HEK293 (cell line): ENCODE results near the gene LIG3.

Source experiments
- CTCF ChIA-PET: fragments of 350-600 bp; formaldehyde crosslinking; extraction: SDS; loops from one replicate; lab custom pipeline; 2021; ENCODE audit warnings: antibody characterized with exemption; lab: Yijun Ruan, JAX
- POLR2A ChIA-PET: fragments of 300-600 bp; formaldehyde crosslinking; extraction: SDS; loops from one replicate; lab custom pipeline; 2020; ENCODE audit warnings: antibody characterized with exemption, inconsistent platforms; lab: Yijun Ruan, JAX
- H3K27ac ChIP-seq: fragments of 200-500 bp; sonication (Bioruptor generic); 2 replicates; pipeline ENCODE4 v1.5.1; 2014; ENCODE audit warnings: low read depth, low read length, control low read depth, inconsistent platforms; ENCODE audit errors: extremely low read depth
- H3K36me3 ChIP-seq, 2 experiments: fragments of 200-500 bp in 1 of 2; sonication (Bioruptor generic) in 1 of 2; 1 replicate in 1 of 2; 2 replicates in 1 of 2; pipeline ENCODE4 v1.5.1; 2014 to 2017; ENCODE audit warnings: inconsistent platforms in 2 of 2, low read length in 2 of 2; ENCODE audit not compliant: control insufficient read depth in 2 of 2, insufficient read depth in 1 of 2
- H3K4me1 ChIP-seq: fragments of 200-500 bp; sonication (Bioruptor generic); 2 replicates; pipeline ENCODE4 v1.5.1; 2014; ENCODE audit warnings: mild to moderate bottlenecking, low read length, inconsistent platforms; ENCODE audit not compliant: control insufficient read depth, insufficient read depth
- H3K4me3 ChIP-seq: 2 replicates; pipeline ENCODE4 v1.5.1; 2011; ENCODE audit warnings: low read depth, mild to moderate bottlenecking, control low read depth, low read length, moderate library complexity
- H3K9me3 ChIP-seq: fragments of 200-500 bp; sonication (Bioruptor generic); 2 replicates; pipeline ENCODE4 v1.5.1; 2014; ENCODE audit warnings: low read depth, low read length, inconsistent platforms; ENCODE audit not compliant: control insufficient read depth, insufficient read depth
- HOXD13 ChIP-seq: sonication (generic); formaldehyde crosslinking; IDR thresholded peaks from 2 replicates; pipeline ENCODE4 v1.8.0; 2022; ENCODE audit warnings: missing genetic modification reagents, borderline replicate concordance
- INSM2 ChIP-seq: fragments of 450-650 bp; formaldehyde crosslinking; IDR thresholded peaks from 2 replicates; pipeline ENCODE4 v1.5.1; 2016; ENCODE audit warnings: missing biosample characterization, missing genetic modification characterization
- KLF10 ChIP-seq: fragments of 450-650 bp; IDR thresholded peaks from 2 replicates; pipeline ENCODE4 v1.5.1; 2018; ENCODE audit warnings: missing biosample characterization, mild to moderate bottlenecking, missing genetic modification characterization
- KLF9 ChIP-seq: fragments of 450-650 bp; formaldehyde crosslinking; IDR thresholded peaks from 2 replicates; pipeline ENCODE4 v1.5.1; 2016; ENCODE audit warnings: missing biosample characterization, missing genetic modification characterization, low read depth
- PRDM6 ChIP-seq: fragments of 450-650 bp; formaldehyde crosslinking; IDR thresholded peaks from 2 replicates; pipeline ENCODE4 v1.5.1; 2017; ENCODE audit warnings: missing biosample characterization, missing genetic modification characterization
- REPIN1 ChIP-seq: fragments of 450-650 bp; formaldehyde crosslinking; IDR thresholded peaks from 2 replicates; pipeline ENCODE4 v1.5.1; 2017; ENCODE audit warnings: missing biosample characterization, missing genetic modification characterization, low read depth
- TRIM28 ChIP-seq: IDR thresholded peaks from 2 replicates; pipeline ENCODE4 v1.6.1; 2011; ENCODE audit warnings: low read length, control low read depth, borderline replicate concordance
- YY2 ChIP-seq: fragments of 450-650 bp; formaldehyde crosslinking; IDR thresholded peaks from 2 replicates; pipeline ENCODE4 v1.5.1; 2016; ENCODE audit warnings: missing biosample characterization, missing genetic modification characterization
- ZBTB8A ChIP-seq: fragments of 450-650 bp; formaldehyde crosslinking; IDR thresholded peaks from 2 replicates; pipeline ENCODE4 v1.5.1; 2016; ENCODE audit warnings: missing biosample characterization, missing genetic modification characterization
- ZEB2 ChIP-seq: fragments of 450-650 bp; formaldehyde crosslinking; IDR thresholded peaks from 2 replicates; pipeline ENCODE4 v1.5.1; 2016; ENCODE audit warnings: missing biosample characterization, missing genetic modification characterization
- ZNF10 ChIP-seq: fragments of 450-650 bp; formaldehyde crosslinking; IDR thresholded peaks from 2 replicates; pipeline ENCODE4 v1.5.1; 2017; ENCODE audit warnings: missing biosample characterization, missing genetic modification characterization
- ZNF175 ChIP-seq: fragments of 450-650 bp; formaldehyde crosslinking; IDR thresholded peaks from 2 replicates; pipeline ENCODE4 v1.5.1; 2016; ENCODE audit warnings: missing biosample characterization, missing genetic modification characterization
- ZNF211 ChIP-seq: fragments of 450-650 bp; formaldehyde crosslinking; IDR thresholded peaks from 2 replicates; pipeline ENCODE4 v1.5.1; 2016; ENCODE audit warnings: low read depth, missing biosample characterization, missing genetic modification characterization
- ZNF274 ChIP-seq, 2 experiments: fragments of 200-500 bp in 1 of 2; fragments of 450-650 bp in 1 of 2; sonication (Bioruptor generic) in 1 of 2; formaldehyde crosslinking in 1 of 2; IDR thresholded peaks; 2 replicates each; pipeline versions ENCODE4 v1.5.1 to v1.6.1; 2014 to 2016; ENCODE audit warnings: borderline replicate concordance in 1 of 2, inconsistent platforms in 1 of 2, low read length in 1 of 2, missing biosample characterization in 1 of 2, missing genetic modification characterization in 1 of 2
- ZNF280C ChIP-seq: fragments of 450-650 bp; formaldehyde crosslinking; IDR thresholded peaks from 2 replicates; pipeline ENCODE4 v1.5.1; 2016; ENCODE audit warnings: missing biosample characterization, missing genetic modification characterization
- ZNF324 ChIP-seq: fragments of 450-650 bp; formaldehyde crosslinking; IDR thresholded peaks from 2 replicates; pipeline ENCODE4 v1.5.1; 2016; ENCODE audit warnings: missing biosample characterization, missing genetic modification characterization
- ZNF394 ChIP-seq: fragments of 450-650 bp; formaldehyde crosslinking; IDR thresholded peaks from 2 replicates; pipeline ENCODE4 v1.5.1; 2016; ENCODE audit warnings: missing biosample characterization, missing genetic modification characterization, mild to moderate bottlenecking, moderate library complexity, borderline replicate concordance
- ZNF416 ChIP-seq: fragments of 450-650 bp; formaldehyde crosslinking; IDR thresholded peaks from 2 replicates; pipeline ENCODE4 v1.5.1; 2016; ENCODE audit warnings: missing biosample characterization, missing genetic modification characterization
- ZNF510 ChIP-seq: fragments of 450-650 bp; formaldehyde crosslinking; IDR thresholded peaks from 2 replicates; pipeline ENCODE4 v1.5.1; 2018; ENCODE audit warnings: mild to moderate bottlenecking, missing genetic modification characterization, missing biosample characterization; ENCODE audit not compliant: insufficient replicate concordance
- ZNF548 ChIP-seq: fragments of 450-650 bp; formaldehyde crosslinking; IDR thresholded peaks from 2 replicates; pipeline ENCODE4 v1.5.1; 2016; ENCODE audit warnings: missing biosample characterization, missing genetic modification characterization
- ZNF558 ChIP-seq: fragments of 450-650 bp; formaldehyde crosslinking; IDR thresholded peaks from 2 replicates; pipeline ENCODE4 v1.5.1; 2016; ENCODE audit warnings: missing biosample characterization, missing genetic modification characterization
- ZNF571 ChIP-seq: fragments of 450-650 bp; formaldehyde crosslinking; IDR thresholded peaks from 2 replicates; pipeline ENCODE4 v1.5.0; 2017; ENCODE audit warnings: missing biosample characterization, missing genetic modification characterization
- ZNF600 ChIP-seq: fragments of 450-650 bp; formaldehyde crosslinking; IDR thresholded peaks from 2 replicates; pipeline ENCODE4 v1.5.1; 2016; ENCODE audit warnings: missing biosample characterization, missing genetic modification characterization
- ZNF677 ChIP-seq: fragments of 450-650 bp; IDR thresholded peaks from 2 replicates; pipeline ENCODE4 v1.5.0; 2018; ENCODE audit warnings: missing biosample characterization, mild to moderate bottlenecking, missing genetic modification characterization, moderate library complexity
- ZNF692 ChIP-seq: fragments of 450-650 bp; formaldehyde crosslinking; IDR thresholded peaks from 2 replicates; pipeline ENCODE4 v1.5.1; 2016; ENCODE audit warnings: missing biosample characterization, missing genetic modification characterization
- ZNF777 ChIP-seq: fragments of 450-650 bp; formaldehyde crosslinking; IDR thresholded peaks from 2 replicates; pipeline ENCODE4 v1.5.1; 2017; ENCODE audit warnings: missing biosample characterization, missing genetic modification characterization, borderline replicate concordance
- ZNF843 ChIP-seq: fragments of 450-650 bp; formaldehyde crosslinking; IDR thresholded peaks from 2 replicates; pipeline ENCODE4 v1.5.1; 2016; ENCODE audit warnings: missing biosample characterization, missing genetic modification characterization
- ZSCAN30 ChIP-seq: fragments of 450-650 bp; IDR thresholded peaks from 2 replicates; pipeline ENCODE4 v1.5.1; 2018; ENCODE audit warnings: missing biosample characterization, mild to moderate bottlenecking, missing genetic modification characterization, moderate library complexity

The LIG3 gene

GRCh38 chr17:34980681-34981537 lies 597 bp downstream of the LIG3 start (continued):
- TF ChIP-seq ZNF280C (tag by site-specific recombination) (no peak), PRDM6 (no peak), ZNF548 (no peak), ZNF571 (tag by site-specific recombination) (no peak), ZNF416 (no peak), ZNF211 (tag by site-specific recombination) (no peak), ZNF777 (tag by site-specific recombination) (peak; percentile 48; the same call in 1 of the 2 replicates), ZNF843 (tag by site-specific recombination) (0 out of 2 replicates have a peak, but pooled peaks have one; percentile 9), ZNF274 (IDR thresholded peaks at IDR 0.05; ENCODE audit: low read length) (no peak), ZNF274 (tag by site-specific recombination; IDR thresholded peaks at IDR 0.05; ENCODE audit: borderline replicate concordance) (no peak), REPIN1 (tag by site-specific recombination) (no peak), YY2 (tag by site-specific recombination) (no peak), ZNF558 (tag by site-specific recombination) (no peak), TRIM28 (no peak), ZNF692 (tag by site-specific recombination) (peak; percentile 26; the same call in 1 of the 2 replicates), ZSCAN30 (tag by site-specific recombination) (peak; percentile 72), HOXD13 (CRISPR knock-in tag) (no peak), ZNF10 (tag by site-specific recombination) (no peak)

- Histone ChIP-seq H3K27ac (peak overlapping the region; percentile 94), H3K36me3 (peaks cover 27 to 38% of the 10 kb centered on the region in 2 experiments), H3K4me1 (peaks cover 10% of the 10 kb centered on the region), H3K4me3 (peak overlapping the region; percentile 84), H3K9me3 (no peaks in the 10 kb centered on the region)
- ChIA-PET POLR2A (interaction anchor here (1.1 to 1.6 kb wide), 3 partner anchors 20 to 82 kb away, joined by 4 to 5 read pairs (median 5); partner anchors contain the start of genes CCT6B, RFFL and ZNF830), CTCF (interaction anchor here (0.6 to 2.4 kb wide), 8 partner anchors 9 to 780 kb away, joined by 3 to 12 read pairs (median 3); partner anchors contain the start of gene RAD51D)
- no peak for TF ChIP-seq ZNF175 (tag by site-specific recombination)
- TF ChIP-seq ZNF394 (tag by site-specific recombination), result peak; percentile 82
- TF ChIP-seq ZNF600 (tag by site-specific recombination), result no peak
- TF ChIP-seq ZNF510 (tag by site-specific recombination), result peak; percentile 13
- TF ChIP-seq ZEB2 (tag by site-specific recombination), result peak; percentile 98
- TF ChIP-seq ZNF324, result peak; percentile 87; the same call in 1 of the 2 replicates
- peak; percentile 96 for TF ChIP-seq KLF10 (tag by site-specific recombination)
- TF ChIP-seq ZBTB8A (tag by site-specific recombination), result peak; percentile 88
- TF ChIP-seq KLF9, result no peak
- no peak for TF ChIP-seq ZNF677 (tag by site-specific recombination)
- peak; percentile 100 for TF ChIP-seq INSM2 (tag by site-specific recombination)
Observed at GRCh38 chr17:34981538-34982241, 1.4 kb downstream of the LIG3 start.
